Endodermal cell (in vitro differentiated cells): ENCODE measurements around the gene FAM151B. TPM values are rescaled to one million over a fixed set of nuclear protein-coding genes. Genes with fewer than 3 reads are reported as not detected.

Source experiments
- DNase-seq: peaks from one replicate; pipeline ENCODE4 v3.0.0-alpha.2; 2017
- H3K27ac ChIP-seq: 2 replicates; pipeline ENCODE4 v1.5.1; 2013; ENCODE audit warnings: mild to moderate bottlenecking, low read depth, low read length, moderate library complexity
- H3K27me3 ChIP-seq: 2 replicates; pipeline ENCODE4 v1.6.1; 2013; ENCODE audit warnings: mild to moderate bottlenecking, low read length, moderate library complexity; ENCODE audit not compliant: insufficient read depth, control insufficient read depth, poor library complexity, severe bottlenecking
- H3K36me3 ChIP-seq: 2 replicates; pipeline ENCODE4 v1.7.0; 2013; ENCODE audit warnings: mild to moderate bottlenecking, low read length, moderate library complexity; ENCODE audit not compliant: control insufficient read depth, insufficient read depth
- H3K4me1 ChIP-seq: one replicate; pipeline ENCODE4 v1.7.0; 2013; ENCODE audit warnings: low read length; ENCODE audit not compliant: control insufficient read depth, insufficient read depth
- H3K4me3 ChIP-seq: 2 replicates; pipeline ENCODE4 v1.5.1; 2013; ENCODE audit warnings: mild to moderate bottlenecking, low read length, moderate library complexity
- H3K9ac ChIP-seq: 2 replicates; pipeline ENCODE4 v1.6.1; 2013; ENCODE audit warnings: mild to moderate bottlenecking, low read length, moderate library complexity; ENCODE audit not compliant: poor library complexity, severe bottlenecking; ENCODE audit errors: extremely low read depth
- H3K9me3 ChIP-seq: 2 replicates; pipeline ENCODE4 v1.6.1; 2013; ENCODE audit warnings: mild to moderate bottlenecking, low read length, moderate library complexity; ENCODE audit not compliant: control insufficient read depth
- H3K27ac Mint-ChIP-seq: 2 replicates; pipeline ENCODE4 v1.8.0; 2020; ENCODE audit warnings: mixed read lengths
- H3K27me3 Mint-ChIP-seq: 2 replicates; pipeline ENCODE4 v1.8.0; 2021; ENCODE audit warnings: mild to moderate bottlenecking, mixed read lengths; ENCODE audit not compliant: insufficient read depth
- H3K36me3 Mint-ChIP-seq: 2 replicates; pipeline ENCODE4 v1.8.0; 2020; ENCODE audit warnings: low read depth, mixed read lengths
- H3K4me1 Mint-ChIP-seq: 2 replicates; pipeline ENCODE4 v1.8.0; 2020; ENCODE audit warnings: mixed read lengths
- H3K4me3 Mint-ChIP-seq: 2 replicates; pipeline ENCODE4 v1.8.0; 2020; ENCODE audit warnings: mild to moderate bottlenecking, moderate library complexity, mixed read lengths
- H3K9me3 Mint-ChIP-seq: 2 replicates; pipeline ENCODE4 v1.8.0; 2020; ENCODE audit warnings: mild to moderate bottlenecking, mixed read lengths
- WGBS, 2 experiments: methylation state at CpG; one replicate each; pipeline versions ENCODE4 v1.1.5 to v1.1.7; 2013; ENCODE audit warnings: missing lambda C conversion rate in 2 of 2, mixed read lengths in 1 of 2; ENCODE audit not compliant: insufficient coverage in 1 of 2, insufficient read length in 1 of 2; 5-methylcytosine and 5-hydroxymethylcytosine counted together
- total RNA-seq, 2 donors: library from RNA; stranded (reverse); fragmentation: NEBNext Ultra II Directional in 1 of 2; extraction: Animal tissue kit (Norgen Biotek cat#: 25700) in 1 of 2; gene quantifications; 2 replicates in 1 of 2; 3 replicates in 1 of 2; pipeline ENCODE4 v1.2.1, GENCODE V29; 2021
- TF ChIP-seq, protein P1 (sequence below): fragments of 200-600 bp; sonication (generic); conservative IDR thresholded peaks from 2 replicates; pipeline ENCODE4 v1.5.0; 2021; ENCODE audit warnings: antibody characterized with exemption, mild to moderate bottlenecking

Gene FAM151B
- total RNA-seq, 2 donors from 2014 or later = 1.2 to 1.5 TPM

DNA sequence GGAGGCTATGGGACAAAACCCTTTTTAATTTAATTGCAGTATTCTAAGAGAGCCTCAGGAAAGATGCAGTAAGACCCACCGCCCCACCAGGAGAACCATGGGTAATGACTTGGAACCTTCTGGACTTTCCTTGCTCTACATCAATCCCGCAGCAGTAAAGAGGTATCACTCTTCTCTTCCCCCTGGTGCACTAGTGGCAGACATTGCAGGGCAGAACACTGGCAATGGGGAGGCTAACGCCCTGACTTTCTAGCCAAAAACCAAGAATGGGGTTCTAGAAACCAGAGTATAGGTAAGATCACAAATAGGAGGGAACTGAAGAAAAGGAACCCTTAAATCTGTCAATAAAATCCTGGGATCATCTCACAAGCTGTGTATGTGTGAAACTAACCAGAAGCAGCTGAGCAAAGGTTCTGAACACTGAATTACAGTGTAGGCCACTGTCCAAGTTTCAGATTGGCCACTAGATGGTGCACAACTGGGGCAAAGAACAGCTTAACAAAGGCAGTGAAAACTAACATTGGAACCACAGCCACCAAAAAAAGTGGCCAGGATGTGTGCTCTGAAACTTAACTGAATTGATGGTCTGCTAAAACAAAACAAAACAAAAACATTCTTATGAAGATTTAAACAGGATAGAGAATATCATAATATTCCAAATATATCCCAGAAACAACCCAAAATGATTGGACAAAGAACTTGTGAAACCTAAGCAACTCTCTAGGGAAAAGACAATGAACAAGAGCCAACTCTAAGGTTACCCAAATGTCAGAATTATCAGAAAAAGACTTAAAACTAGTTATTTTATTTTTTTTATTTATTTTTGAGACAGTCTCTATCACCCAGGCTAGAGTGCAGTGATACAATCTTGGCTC is 6.6 kb upstream of the FAM151B start:
- no peak overlapping the region for H3K4me3 ChIP-seq
- DNase-seq = peak; percentile 66
- no peak overlapping the region for H3K4me3 Mint-ChIP-seq
- H3K4me1 ChIP-seq = no peaks in the 10 kb centered on the region
- H3K27me3 ChIP-seq = no peaks in the 10 kb centered on the region
- H3K36me3 Mint-ChIP-seq = peaks cover 59% of the 10 kb centered on the region
- no peak overlapping the region for H3K9ac ChIP-seq
- WGBS, 2 experiments = 90 to 100% methylated on average over 1 to 3 of the region's 3 CpGs
- no peaks in the 10 kb centered on the region for H3K4me1 Mint-ChIP-seq
- peaks cover 33% of the 10 kb centered on the region for H3K9me3 Mint-ChIP-seq
- H3K27me3 Mint-ChIP-seq = no peaks in the 10 kb centered on the region
- no peak overlapping the region for H3K27ac ChIP-seq
- H3K36me3 ChIP-seq = peaks cover 51% of the 10 kb centered on the region
- H3K9me3 ChIP-seq = peaks cover 19% of the 10 kb centered on the region
- TF ChIP-seq, protein P1, sequence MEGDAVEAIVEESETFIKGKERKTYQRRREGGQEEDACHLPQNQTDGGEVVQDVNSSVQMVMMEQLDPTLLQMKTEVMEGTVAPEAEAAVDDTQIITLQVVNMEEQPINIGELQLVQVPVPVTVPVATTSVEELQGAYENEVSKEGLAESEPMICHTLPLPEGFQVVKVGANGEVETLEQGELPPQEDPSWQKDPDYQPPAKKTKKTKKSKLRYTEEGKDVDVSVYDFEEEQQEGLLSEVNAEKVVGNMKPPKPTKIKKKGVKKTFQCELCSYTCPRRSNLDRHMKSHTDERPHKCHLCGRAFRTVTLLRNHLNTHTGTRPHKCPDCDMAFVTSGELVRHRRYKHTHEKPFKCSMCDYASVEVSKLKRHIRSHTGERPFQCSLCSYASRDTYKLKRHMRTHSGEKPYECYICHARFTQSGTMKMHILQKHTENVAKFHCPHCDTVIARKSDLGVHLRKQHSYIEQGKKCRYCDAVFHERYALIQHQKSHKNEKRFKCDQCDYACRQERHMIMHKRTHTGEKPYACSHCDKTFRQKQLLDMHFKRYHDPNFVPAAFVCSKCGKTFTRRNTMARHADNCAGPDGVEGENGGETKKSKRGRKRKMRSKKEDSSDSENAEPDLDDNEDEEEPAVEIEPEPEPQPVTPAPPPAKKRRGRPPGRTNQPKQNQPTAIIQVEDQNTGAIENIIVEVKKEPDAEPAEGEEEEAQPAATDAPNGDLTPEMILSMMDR = peak; percentile 90
- H3K27ac Mint-ChIP-seq = no peak overlapping the region

DNA sequence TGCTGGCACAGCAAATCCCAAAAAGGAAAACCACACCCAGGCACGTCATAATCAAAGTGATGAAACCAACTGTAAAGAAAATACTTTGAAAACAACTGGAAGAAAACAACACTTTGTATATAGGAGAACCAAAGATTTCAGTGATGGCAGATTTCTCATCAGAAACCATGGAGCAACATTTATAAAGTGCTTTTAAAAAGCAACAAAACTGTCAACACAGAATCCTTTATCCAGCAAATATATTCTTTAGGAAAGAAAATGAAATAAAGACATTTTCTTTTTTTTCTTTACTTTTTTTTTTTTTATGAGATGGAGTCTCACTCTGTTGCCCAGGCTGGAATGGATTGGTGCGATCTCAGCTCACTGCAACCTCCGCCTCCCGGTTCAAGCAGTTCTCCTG is 5.3 kb upstream of the FAM151B start:
- Histone ChIP-seq H3K36me3 (peaks cover 40% of the 10 kb centered on the region), H3K4me3 (peak overlapping the region; percentile 0), H3K4me1 (no peaks in the 10 kb centered on the region), H3K9me3 (peaks cover 19% of the 10 kb centered on the region), H3K27me3 (no peaks in the 10 kb centered on the region), H3K9ac (no peak overlapping the region), H3K27ac (no peak overlapping the region)
- 84 to 93% methylated on average over 3 to 4 of the region's 4 CpGs for WGBS, 2 experiments
- Mint-ChIP-seq H3K27me3 (peaks cover 3% of the 10 kb centered on the region), H3K4me1 (no peaks in the 10 kb centered on the region), H3K36me3 (peaks cover 53% of the 10 kb centered on the region), H3K9me3 (peaks cover 33% of the 10 kb centered on the region), H3K4me3 (no peak overlapping the region), H3K27ac (no peak overlapping the region)
- no peak for DNase-seq
- TF ChIP-seq, protein P1 = no peak

DNA sequence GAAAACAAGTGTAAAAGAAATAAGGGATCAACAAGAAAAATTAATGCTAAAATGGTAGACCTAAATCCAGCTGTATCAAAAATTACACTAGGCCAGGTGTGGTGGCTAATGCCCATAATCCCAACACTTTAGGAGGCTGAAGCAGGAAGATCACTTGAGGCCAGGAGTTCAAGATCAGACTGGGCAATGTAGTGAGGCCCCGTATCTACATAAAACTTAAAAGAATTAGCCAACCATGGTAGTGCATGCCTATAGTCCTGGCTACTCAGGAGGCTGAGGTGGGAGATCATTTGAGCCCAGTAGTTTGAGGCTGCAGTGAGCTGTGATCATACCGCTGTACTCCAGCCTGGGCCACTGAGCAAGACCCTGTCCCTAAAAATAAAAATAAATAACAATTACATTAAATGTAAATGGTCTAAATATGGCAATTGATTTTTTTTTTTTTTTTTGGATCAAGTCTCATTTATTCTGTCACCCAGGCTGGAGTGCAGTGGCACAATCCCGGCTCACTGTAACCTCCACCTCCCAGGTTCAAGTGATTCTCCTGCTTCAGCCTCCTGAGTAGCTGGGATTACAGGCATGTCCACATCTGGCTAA is 4.2 kb upstream of the FAM151B start:
- Mint-ChIP-seq H3K4me3 (no peak overlapping the region), H3K36me3 (peaks cover 47% of the 10 kb centered on the region), H3K4me1 (no peaks in the 10 kb centered on the region), H3K27ac (no peak overlapping the region), H3K9me3 (peaks cover 33% of the 10 kb centered on the region), H3K27me3 (peaks cover 7% of the 10 kb centered on the region)
- H3K4me1 ChIP-seq = no peaks in the 10 kb centered on the region
- H3K9ac ChIP-seq = no peak overlapping the region
- H3K4me3 ChIP-seq = no peak overlapping the region
- WGBS, 2 experiments = 69 to 96% methylated on average over 2 to 3 of the region's 3 CpGs
- TF ChIP-seq, protein P1 = no peak
- H3K36me3 ChIP-seq = peaks cover 35% of the 10 kb centered on the region
- H3K27me3 ChIP-seq = no peaks in the 10 kb centered on the region
- peaks cover 19% of the 10 kb centered on the region for H3K9me3 ChIP-seq
- DNase-seq = no peak
- no peak overlapping the region for H3K27ac ChIP-seq
